SK-N-SH (cell line): ENCODE measurements around the gene SMARCA4. TPM values are rescaled to one million over a fixed set of nuclear protein-coding genes. Genes with fewer than 3 reads are reported as not detected.

Source experiments
- CTCF ChIA-PET: fragments of 300-600, 350-600 bp; formaldehyde crosslinking; extraction: SDS; loops from one replicate; lab custom pipeline; 2021; lab: Yijun Ruan, JAX
- POLR2A ChIA-PET: fragments of 350-600 bp; sonication (Branson Sonifier 250); formaldehyde crosslinking; extraction: SDS; loops from one replicate; lab custom pipeline; 2020; ENCODE audit warnings: antibody characterized with exemption, inconsistent platforms; lab: Yijun Ruan, JAX
- DNase-seq: peaks from one replicate; pipeline ENCODE4 v3.0.0; 2012
- H2AFZ ChIP-seq: fragments of 200-600 bp; sonication (generic); 2 replicates; pipeline ENCODE4 v1.8.1; 2016; ENCODE audit warnings: antibody characterized with exemption, mild to moderate bottlenecking, low read depth
- H3F3A ChIP-seq: fragments of 200-600 bp; sonication (generic); replicated peaks from 2 replicates; pipeline ENCODE3; 2016; ENCODE audit warnings: antibody characterized with exemption, mild to moderate bottlenecking; ENCODE audit not compliant: insufficient read depth
- H3K27ac ChIP-seq, 2 experiments: fragments of 200-500 bp in 1 of 2; fragments of 200-600 bp in 1 of 2; sonication (Bioruptor generic) in 1 of 2; sonication (generic), shearing (Covaris generic) in 1 of 2; 2 replicates each; pipeline versions ENCODE4 v1.5.1 to v1.6.1; 2014 to 2016; ENCODE audit warnings: low read depth in 2 of 2, inconsistent platforms in 1 of 2, low read length in 1 of 2, mild to moderate bottlenecking in 1 of 2, mixed read lengths in 1 of 2
- H3K27me3 ChIP-seq: fragments of 200-600 bp; sonication (generic), shearing (Covaris generic); 2 replicates; pipeline ENCODE4 v1.6.1; 2016; ENCODE audit warnings: mixed run types; ENCODE audit not compliant: insufficient read depth
- H3K36me3 ChIP-seq, 2 experiments: fragments of 200-500 bp in 1 of 2; fragments of 200-600 bp in 1 of 2; sonication (Bioruptor generic) in 1 of 2; sonication (generic) in 1 of 2; replicated peaks in 1 of 2; 2 replicates each; pipeline versions ENCODE3 to v1.5.1; 2014 to 2016; ENCODE audit warnings: low read length in 1 of 2, mild to moderate bottlenecking in 1 of 2; ENCODE audit not compliant: insufficient read depth in 2 of 2, control insufficient read depth in 1 of 2
- H3K4me1 ChIP-seq, 2 experiments: fragments of 200-500 bp in 1 of 2; fragments of 200-600 bp in 1 of 2; sonication (Bioruptor generic) in 1 of 2; sonication (generic), shearing (Covaris generic) in 1 of 2; 2 replicates each; pipeline versions ENCODE4 v1.5.1 to v1.6.1; 2014 to 2016; ENCODE audit warnings: low read depth in 1 of 2, low read length in 1 of 2, mixed run types in 1 of 2; ENCODE audit not compliant: insufficient read depth in 2 of 2, control insufficient read depth in 1 of 2
- H3K4me2 ChIP-seq: fragments of 200-600 bp; sonication (generic), shearing (Covaris generic); 2 replicates; pipeline ENCODE4 v1.6.1; 2017; ENCODE audit warnings: mixed run types
- H3K4me3 ChIP-seq, 2 experiments: fragments of 200-500 bp in 1 of 2; fragments of 200-600 bp in 1 of 2; sonication (Bioruptor generic) in 1 of 2; sonication (generic), shearing (Covaris generic) in 1 of 2; 2 replicates each; pipeline versions ENCODE4 v1.5.1 to v1.8.1; 2014 to 2016; ENCODE audit warnings: low read depth in 2 of 2, inconsistent platforms in 1 of 2, low read length in 1 of 2, mild to moderate bottlenecking in 1 of 2, mixed read lengths in 1 of 2, moderate library complexity in 1 of 2
- H3K79me2 ChIP-seq: fragments of 200-600 bp; sonication (generic); 2 replicates; pipeline ENCODE4 v1.8.1; 2017; ENCODE audit warnings: mild to moderate bottlenecking; ENCODE audit not compliant: insufficient read depth
- H3K9ac ChIP-seq: fragments of 200-600 bp; sonication (generic); 2 replicates; pipeline ENCODE4 v1.6.1; 2017; ENCODE audit warnings: mixed run types
- H3K9me2 ChIP-seq: fragments of 200-600 bp; sonication (generic); 2 replicates; pipeline ENCODE4 v1.6.1; 2017; ENCODE audit warnings: mixed run types
- H3K9me3 ChIP-seq: fragments of 200-600 bp; sonication (generic); 2 replicates; pipeline ENCODE4 v1.6.1; 2017; ENCODE audit warnings: mixed run types, mild to moderate bottlenecking, moderate library complexity
- H4K20me1 ChIP-seq: fragments of 200-600 bp; sonication (generic); 2 replicates; pipeline ENCODE4 v1.6.1; 2017; ENCODE audit warnings: mild to moderate bottlenecking, mixed run types; ENCODE audit not compliant: insufficient read depth
- EZH2phosphoT487 ChIP-seq: fragments of 200-600 bp; sonication (generic); IDR thresholded peaks from 2 replicates; pipeline ENCODE4 v1.6.1; 2017; ENCODE audit warnings: low read depth, mixed run types, mild to moderate bottlenecking, antibody characterized with exemption, moderate library complexity, borderline replicate concordance
- GABPA ChIP-seq: IDR thresholded peaks from 2 replicates; pipeline ENCODE4 v1.4.0; 2012; ENCODE audit warnings: low read depth, mild to moderate bottlenecking
- JUND ChIP-seq: IDR thresholded peaks from 2 replicates; pipeline ENCODE4 v1.4.0; 2012
- MAX ChIP-seq: IDR thresholded peaks from 2 replicates; pipeline ENCODE4 v1.4.0; 2012; ENCODE audit warnings: low read depth
- NRF1 ChIP-seq: IDR thresholded peaks from 2 replicates; pipeline ENCODE4 v1.6.1; 2012; ENCODE audit warnings: low read depth, mild to moderate bottlenecking, low read length
- RCOR1 ChIP-seq: fragments of 150-350 bp; IDR thresholded peaks from 2 replicates; pipeline ENCODE4 v1.6.1; 2017; ENCODE audit warnings: antibody characterized with exemption, low read length
- RXRA ChIP-seq: IDR thresholded peaks from 2 replicates; pipeline ENCODE4 v1.4.0; 2012; ENCODE audit warnings: low read depth, mild to moderate bottlenecking, borderline replicate concordance
- SIN3A ChIP-seq: IDR thresholded peaks from 2 replicates; pipeline ENCODE4 v1.6.1; 2012; ENCODE audit warnings: low read depth, mild to moderate bottlenecking, low read length, moderate library complexity, borderline replicate concordance
- TAF1 ChIP-seq: IDR thresholded peaks from 2 replicates; pipeline ENCODE4 v1.6.1; 2012; ENCODE audit warnings: low read depth, mild to moderate bottlenecking, low read length, moderate library complexity, borderline replicate concordance
- WGBS: methylation state at CpG from one replicate; pipeline ENCODE4 v1.1.6; 2017; ENCODE audit warnings: low lambda C conversion rate; 5-methylcytosine and 5-hydroxymethylcytosine counted together
- polyA plus RNA-seq, 3 experiments: library from polyadenylated mRNA; depleted of rRNA; stranded (reverse); fragments of >200 nt; gene quantifications; 2 replicates each; pipeline ENCODE4 v1.2.3, GENCODE V29; 2012
- TF ChIP-seq, protein P1 (sequence below): IDR thresholded peaks from 2 replicates; pipeline ENCODE4 v1.4.0; 2012; ENCODE audit warnings: low read depth, borderline replicate concordance

Gene SMARCA4
- polyA plus RNA-seq, 1 of the 3 experiments (the other 2 are of a cell fraction) = 90.7 TPM

- TF ChIP-seq TAF1 (no peak), RXRA (no peak)
- TF ChIP-seq, all 33 proteins: peak for 0
- no peaks in the 10 kb centered on the region for H3K9me2 ChIP-seq
- no peak overlapping the region for H3K4me3 ChIP-seq
- CTCF ChIA-PET = interaction anchor here (0.8 kb wide), 2 partner anchors 32 to 157 kb away, joined by 3 read pairs; no protein-coding TSS in a partner anchor
- H3K4me1 ChIP-seq = peaks cover 0 to 3% of the 10 kb centered on the region in 2 experiments; a peak in 1 of 4 replicates
- no peak overlapping the region for H3K9ac ChIP-seq
- H3K4me2 ChIP-seq = no peak overlapping the region
- no peaks in the 10 kb centered on the region for H3K36me3 ChIP-seq
- H3K27ac ChIP-seq = no peak overlapping the region; a peak in 1 of 4 replicates
- H3K79me2 ChIP-seq = peaks cover 100% of the 10 kb centered on the region
- H3K27me3 ChIP-seq = no peaks in the 10 kb centered on the region
- peaks cover 4% of the 10 kb centered on the region for H3F3A ChIP-seq
- POLR2A ChIA-PET = interaction anchor here (0.5 kb wide), 1 partner anchor 27 kb away, joined by 3 read pairs; no protein-coding TSS in a partner anchor
- H3K9me3 ChIP-seq = no peaks in the 10 kb centered on the region
- peaks cover 88% of the 10 kb centered on the region for H4K20me1 ChIP-seq
- 94% methylated on average over 8 of the region's 10 CpGs for WGBS
- no peak overlapping the region for H2AFZ ChIP-seq
- no peak for DNase-seq
Observed at GRCh38 chr19:10968527-10969135, 7.8 kb downstream of the SMARCA4 start.

GRCh38 chr19:10971107-10971726, 10.4 kb downstream of the SMARCA4 start:
- no peak overlapping the region for H2AFZ ChIP-seq
- H3K4me3 ChIP-seq = no peak overlapping the region
- no peak for DNase-seq
- H3K79me2 ChIP-seq = peaks cover 100% of the 10 kb centered on the region
- no peak overlapping the region for H3K4me2 ChIP-seq
- no peaks in the 10 kb centered on the region for H3K9me2 ChIP-seq
- H3K36me3 ChIP-seq = no peaks in the 10 kb centered on the region
- H4K20me1 ChIP-seq = peaks cover 87% of the 10 kb centered on the region
- 97% methylated on average over 8 of the region's 8 CpGs for WGBS
- H3K4me1 ChIP-seq = peaks cover 5 to 7% of the 10 kb centered on the region in 2 experiments; a peak in 2 of 4 replicates
- H3K9me3 ChIP-seq = no peaks in the 10 kb centered on the region
- no peaks in the 10 kb centered on the region for H3K27me3 ChIP-seq
- H3K27ac ChIP-seq = no peak overlapping the region
- ChIA-PET CTCF (no interaction called here), POLR2A (interaction anchor here (1.2 kb wide), 1 partner anchor 10 kb away, joined by 4 read pairs; the partner anchor contains the start of gene SMARCA4)
- TF ChIP-seq SIN3A (no peak), JUND (no peak), RCOR1 (no peak), NRF1 (no peak), RXRA (no peak), EZH2phosphoT487 (no peak), GABPA (no peak), MAX (no peak), TAF1 (no peak)
- TF ChIP-seq, protein P1, sequence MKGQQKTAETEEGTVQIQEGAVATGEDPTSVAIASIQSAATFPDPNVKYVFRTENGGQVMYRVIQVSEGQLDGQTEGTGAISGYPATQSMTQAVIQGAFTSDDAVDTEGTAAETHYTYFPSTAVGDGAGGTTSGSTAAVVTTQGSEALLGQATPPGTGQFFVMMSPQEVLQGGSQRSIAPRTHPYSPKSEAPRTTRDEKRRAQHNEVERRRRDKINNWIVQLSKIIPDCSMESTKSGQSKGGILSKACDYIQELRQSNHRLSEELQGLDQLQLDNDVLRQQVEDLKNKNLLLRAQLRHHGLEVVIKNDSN = no peak
- H3K9ac ChIP-seq = no peak overlapping the region
- peaks cover 4% of the 10 kb centered on the region for H3F3A ChIP-seq
